Spleen (tissue), 11 donors: ENCODE results near the gene NMNAT2. TPM values are rescaled to one million over a fixed set of nuclear protein-coding genes. Genes with fewer than 3 reads are reported as not detected.

ENCODE experiments used
- DNase-seq: peaks from one replicate; pipeline ENCODE4 v3.0.0-alpha.2; 2020
- H3K27ac ChIP-seq, 8 donors: fragments of 200-600 bp; sonication (generic) in 7 of 8; 1 replicate in 4 of 8; 2 replicates in 4 of 8; pipeline versions ENCODE4 v1.5.0 to v1.8.0; 2016 to 2021; ENCODE audit warnings: inconsistent platforms in 4 of 8, mild to moderate bottlenecking in 4 of 8, moderate library complexity in 1 of 8
- H3K27me3 ChIP-seq, 7 donors: fragments of 200-600 bp; sonication (generic) in 6 of 7; replicated peaks in 1 of 7; 1 replicate in 4 of 7; 2 replicates in 3 of 7; pipeline versions ENCODE4 v1.5.0 to v1.8.0; 2016 to 2021; ENCODE audit warnings: inconsistent platforms in 3 of 7, mild to moderate bottlenecking in 1 of 7
- H3K36me3 ChIP-seq, 6 donors: fragments of 200-600 bp; sonication (generic) in 5 of 6; 1 replicate in 4 of 6; 2 replicates in 2 of 6; pipeline versions ENCODE4 v1.5.0 to v1.8.0; 2016 to 2021; ENCODE audit warnings: inconsistent platforms in 2 of 6
- H3K4me1 ChIP-seq, 6 donors: fragments of 200-600 bp; sonication (generic) in 5 of 6; 1 replicate in 3 of 6; 2 replicates in 3 of 6; pipeline versions ENCODE4 v1.5.0 to v1.8.0; 2016 to 2021; ENCODE audit warnings: inconsistent platforms in 3 of 6
- H3K4me3 ChIP-seq, 8 donors: fragments of 200-600 bp; sonication (generic) in 7 of 8; 1 replicate in 4 of 8; 2 replicates in 4 of 8; pipeline versions ENCODE4 v1.5.0 to v1.8.0; 2016 to 2021; ENCODE audit warnings: inconsistent platforms in 4 of 8, mild to moderate bottlenecking in 4 of 8, moderate library complexity in 2 of 8
- H3K9me3 ChIP-seq, 8 donors: fragments of 200-600 bp; sonication (generic) in 7 of 8; 1 replicate in 4 of 8; 2 replicates in 4 of 8; pipeline versions ENCODE4 v1.5.0 to v1.8.0; 2016 to 2021; ENCODE audit warnings: inconsistent platforms in 4 of 8
- POLR2A ChIP-seq, 3 donors: fragments of 450-650 bp; IDR thresholded peaks; one replicate each; pipeline ENCODE4 v1.5.1; 2017; ENCODE audit warnings: antibody characterized with exemption in 3 of 3, mild to moderate bottlenecking in 1 of 3
- POLR2AphosphoS5 ChIP-seq, 3 donors: sonication (generic); formaldehyde crosslinking; IDR thresholded peaks; one replicate each; pipeline ENCODE4 v1.5.1; 2017; ENCODE audit warnings: antibody characterized with exemption in 3 of 3
- WGBS, 5 donors: extraction: QIAGEN DNeasy Blood & Tissue Kit in 3 of 5; methylation state at CpG; one replicate each; pipeline versions ENCODE4 v1.1.5 to v1.1.7; 2013 to 2018; 5-methylcytosine and 5-hydroxymethylcytosine counted together
- intact Hi-C: fragments of 100-400 bp; cut with DNase I; formaldehyde crosslinking; loops from one replicate; pipeline ENCODE4 v1.15.0; 2023; ENCODE audit warnings: low total_unique reads
- polyA plus RNA-seq, 3 donors: library from polyadenylated mRNA; stranded (reverse); fragments of 200-250 nt; gene quantifications; one replicate each; pipeline ENCODE4 v1.2.1, GENCODE V29; 2013
- total RNA-seq, 7 donors: library from RNA; depleted of rRNA in 3 of 7; stranded (reverse); fragments of >200 nt in 3 of 7; fragmentation: NEBNext Ultra II Directional in 4 of 7; extraction: Animal tissue kit (Norgen Biotek cat#: 25700) in 4 of 7; gene quantifications; one replicate each; pipeline versions ENCODE4 v1.1.0 to v1.2.1, GENCODE V29; 2016 to 2021
- TF ChIP-seq, protein P1 (sequence below), 11 experiments: fragments of 200-600 bp in 7 of 11; fragments of 450-650 bp in 4 of 11; sonication (generic) in 4 of 11; IDR thresholded peaks in 8 of 11; conservative IDR thresholded peaks in 3 of 11; 1 replicate in 7 of 11; 2 replicates in 4 of 11; pipeline versions ENCODE4 v1.4.0 to v1.8.0; 2016 to 2021; ENCODE audit warnings: antibody characterized with exemption in 11 of 11, inconsistent platforms in 4 of 11, mild to moderate bottlenecking in 1 of 11
- donor health status: healthy with polysubstance abuse.
- donor health status: DM: no; HTN: no; CAD: no; lungs with moderate emphysema.
- donor health status: DM: no; HTN: no; CAD: no.
- donor health status: Bipolar disorder and iron deficiency.
- donor health status: healthy.
- donor health status: DM: no; HTN: no; CAD: no.
- donor health status: DM: yes; HTN: yes; CAD: no.

Gene NMNAT2
- total and polyA plus RNA-seq, 10 donors, result 0.05 to 1.7 (median 0.17) TPM

DNA sequence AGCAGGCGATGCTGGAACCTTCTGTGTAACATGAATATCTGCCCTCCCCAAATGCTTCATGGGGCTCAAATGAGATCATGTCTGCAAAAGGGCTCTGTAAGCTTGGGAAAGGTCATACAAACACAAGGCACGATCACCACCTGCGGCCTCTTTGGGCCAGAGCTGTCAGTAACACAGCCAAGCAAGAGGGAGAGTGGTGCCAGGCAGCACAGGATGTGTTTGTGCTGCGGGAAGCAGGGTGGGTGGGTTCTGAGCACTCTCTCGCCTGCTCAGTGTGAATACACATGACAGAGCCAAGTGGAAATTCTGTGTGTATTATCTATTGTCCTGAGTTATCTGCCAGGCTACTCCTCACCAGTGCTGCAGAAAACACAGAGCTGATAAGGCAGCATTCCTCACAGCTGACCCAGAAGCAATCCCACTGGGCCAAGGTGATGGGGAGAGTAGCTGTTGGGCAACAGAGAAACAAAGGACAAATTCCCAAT, 130.9 kb downstream of the NMNAT2 start:
- Histone ChIP-seq H3K4me3 (no peak overlapping the region), H3K4me1 (peaks cover 0 to 3% (median 0%) of the 10 kb centered on the region in 6 donors), H3K9me3 (no peaks in the 10 kb centered on the region), H3K27ac (no peak overlapping the region), H3K27me3 (peaks cover 0 to 4% (median 0%) of the 10 kb centered on the region in 7 donors), H3K36me3 (no peaks in the 10 kb centered on the region)
- intact Hi-C loops, result no loop called here
- TF ChIP-seq, protein P1, sequence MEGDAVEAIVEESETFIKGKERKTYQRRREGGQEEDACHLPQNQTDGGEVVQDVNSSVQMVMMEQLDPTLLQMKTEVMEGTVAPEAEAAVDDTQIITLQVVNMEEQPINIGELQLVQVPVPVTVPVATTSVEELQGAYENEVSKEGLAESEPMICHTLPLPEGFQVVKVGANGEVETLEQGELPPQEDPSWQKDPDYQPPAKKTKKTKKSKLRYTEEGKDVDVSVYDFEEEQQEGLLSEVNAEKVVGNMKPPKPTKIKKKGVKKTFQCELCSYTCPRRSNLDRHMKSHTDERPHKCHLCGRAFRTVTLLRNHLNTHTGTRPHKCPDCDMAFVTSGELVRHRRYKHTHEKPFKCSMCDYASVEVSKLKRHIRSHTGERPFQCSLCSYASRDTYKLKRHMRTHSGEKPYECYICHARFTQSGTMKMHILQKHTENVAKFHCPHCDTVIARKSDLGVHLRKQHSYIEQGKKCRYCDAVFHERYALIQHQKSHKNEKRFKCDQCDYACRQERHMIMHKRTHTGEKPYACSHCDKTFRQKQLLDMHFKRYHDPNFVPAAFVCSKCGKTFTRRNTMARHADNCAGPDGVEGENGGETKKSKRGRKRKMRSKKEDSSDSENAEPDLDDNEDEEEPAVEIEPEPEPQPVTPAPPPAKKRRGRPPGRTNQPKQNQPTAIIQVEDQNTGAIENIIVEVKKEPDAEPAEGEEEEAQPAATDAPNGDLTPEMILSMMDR (IDR thresholded peaks at IDR 0.05 in 8 of 11, conservative IDR thresholded peaks at IDR 0.05 in 3 of 11), result no peak
- no peak for TF ChIP-seq POLR2A (IDR thresholded peaks at IDR 0.05)
- TF ChIP-seq POLR2AphosphoS5 (IDR thresholded peaks at IDR 0.05), result no peak
- 65 to 77% (median 72%) methylated on average over 2 to 5 of the region's 5 CpGs for WGBS, 5 donors
- DNase-seq, result no peak

DNA sequence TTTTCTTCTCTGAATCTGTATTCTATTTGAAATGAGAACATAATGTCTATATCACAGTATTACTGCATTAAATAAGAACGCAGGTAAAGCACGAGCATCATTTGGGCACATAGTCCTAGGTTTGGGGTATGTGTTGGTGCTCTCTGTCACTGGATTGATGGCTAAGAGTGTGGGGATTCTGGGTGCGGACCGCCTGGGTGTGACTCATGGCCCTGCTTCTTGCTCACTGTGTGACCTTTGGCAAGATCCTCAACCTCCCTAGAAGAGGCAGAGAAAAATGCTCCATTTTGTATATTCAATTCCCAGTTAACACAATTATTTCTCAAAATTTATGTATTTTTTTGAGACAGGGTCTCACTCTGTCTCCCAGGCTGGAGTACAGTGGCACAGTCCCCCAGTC, 132.4 kb downstream of the NMNAT2 start:
- Histone ChIP-seq H3K4me1 (peaks cover 0 to 18% (median 3%) of the 10 kb centered on the region in 6 donors), H3K9me3 (no peaks in the 10 kb centered on the region), H3K27me3 (peaks cover 0 to 11% (median 0%) of the 10 kb centered on the region in 7 donors), H3K27ac (no peak overlapping the region), H3K4me3 (no peak overlapping the region), H3K36me3 (no peaks in the 10 kb centered on the region)
- TF ChIP-seq, protein P1 (IDR thresholded peaks at IDR 0.05 in 8 of 11, conservative IDR thresholded peaks at IDR 0.05 in 3 of 11), result no peak
- no peak for TF ChIP-seq POLR2A (IDR thresholded peaks at IDR 0.05)
- no peak for TF ChIP-seq POLR2AphosphoS5 (IDR thresholded peaks at IDR 0.05)
- intact Hi-C loops, result no loop called here
- 62 to 98% (median 77%) methylated on average over 4 of the region's 4 CpGs for WGBS, 5 donors
- no peak for DNase-seq

DNA sequence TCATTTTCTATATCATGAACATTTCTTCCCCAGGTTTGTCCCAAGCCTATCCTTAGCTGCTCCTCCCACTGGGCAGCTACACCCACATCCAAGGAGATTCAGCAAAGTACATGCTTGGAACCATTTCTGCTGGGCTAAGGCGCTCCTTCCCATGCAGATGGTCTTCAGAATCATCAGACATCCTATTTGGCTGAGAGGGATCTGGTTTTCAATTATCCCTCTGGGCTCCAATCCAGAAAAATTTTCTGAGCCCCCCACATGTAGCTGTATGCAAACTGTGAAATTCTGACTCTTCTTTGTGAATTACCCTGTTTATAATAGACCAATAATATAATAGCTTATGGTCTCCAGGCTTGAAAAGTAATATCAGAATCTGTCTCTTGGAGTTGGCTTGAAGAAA, 132.9 kb downstream of the NMNAT2 start:
- no peaks in the 10 kb centered on the region for H3K36me3 ChIP-seq
- DNase-seq, result no peak
- peaks cover 0 to 11% (median 0%) of the 10 kb centered on the region in 7 donors for H3K27me3 ChIP-seq
- TF ChIP-seq POLR2A (IDR thresholded peaks at IDR 0.05) (no peak), POLR2AphosphoS5 (IDR thresholded peaks at IDR 0.05) (no peak)
- TF ChIP-seq, protein P1 (IDR thresholded peaks at IDR 0.05 in 8 of 11, conservative IDR thresholded peaks at IDR 0.05 in 3 of 11), result no peak
- 86 to 94% (median 93%) methylated on average over 1 of the region's 1 CpG for whole genome bisulfite sequencing, 5 donors
- H3K27ac ChIP-seq, result no peak overlapping the region
- H3K4me3 ChIP-seq, result no peak overlapping the region
- H3K9me3 ChIP-seq, result no peaks in the 10 kb centered on the region
- peaks cover 0 to 22% (median 3%) of the 10 kb centered on the region in 6 donors for H3K4me1 ChIP-seq
- intact Hi-C loops, result no loop called here

DNA sequence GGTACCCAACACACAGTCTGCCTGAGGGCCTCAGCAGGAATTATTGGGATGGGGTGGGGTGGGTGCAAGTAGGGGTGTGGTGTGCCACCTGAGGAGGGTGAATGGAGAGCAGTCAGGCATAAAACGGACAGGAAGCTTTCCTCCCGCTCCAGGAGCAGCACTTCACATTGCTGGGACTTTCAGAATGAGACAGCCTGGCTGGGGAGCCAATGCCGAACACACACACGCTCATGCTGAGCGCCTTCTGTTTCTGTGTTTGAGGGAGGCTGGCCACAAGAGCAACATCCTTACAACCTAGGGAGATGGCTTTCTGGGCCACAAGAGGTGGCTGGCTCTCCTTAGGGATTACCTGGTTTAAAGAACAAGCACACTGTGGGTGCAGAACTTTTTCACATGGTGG, 134.1 kb downstream of the NMNAT2 start:
- Histone ChIP-seq H3K4me1 (peaks cover 0 to 34% (median 3%) of the 10 kb centered on the region in 6 donors), H3K27me3 (peaks cover 0 to 11% (median 0%) of the 10 kb centered on the region in 7 donors), H3K4me3 (no peak overlapping the region), H3K27ac (no peak overlapping the region), H3K9me3 (no peaks in the 10 kb centered on the region), H3K36me3 (no peaks in the 10 kb centered on the region)
- no peak for TF ChIP-seq POLR2AphosphoS5 (IDR thresholded peaks at IDR 0.05)
- TF ChIP-seq, protein P1 (IDR thresholded peaks at IDR 0.05 in 8 of 11, conservative IDR thresholded peaks at IDR 0.05 in 3 of 11), result no peak
- no peak for TF ChIP-seq POLR2A (IDR thresholded peaks at IDR 0.05)
- intact Hi-C loops, result no loop called here
- DNase-seq, result no peak
- WGBS, 5 donors, result 82 to 94% (median 84%) methylated on average over 5 of the region's 5 CpGs
